HG02970 (cell line): Measurements from ENCODE around the gene TOR2A.
A peak's percentile ranks its signal among the peaks of the same experiment; 100 is the strongest.
"Not testable (repeated sequence)": the region's sequence is repeated elsewhere in the genome, so short reads cannot be mapped to it uniquely, and the experiment has no call there.

ENCODE experiments used
- ATAC-seq: cut with Tn5 transposase; IDR thresholded peaks from one replicate; pipeline ENCODE4 v1.9.1; 2021; ENCODE audit warnings: mild to moderate bottlenecking, moderate library complexity, moderate number of reproducible peaks; ENCODE audit not compliant: unreplicated experiment, low FRiP score

Gene TOR2A

DNA sequence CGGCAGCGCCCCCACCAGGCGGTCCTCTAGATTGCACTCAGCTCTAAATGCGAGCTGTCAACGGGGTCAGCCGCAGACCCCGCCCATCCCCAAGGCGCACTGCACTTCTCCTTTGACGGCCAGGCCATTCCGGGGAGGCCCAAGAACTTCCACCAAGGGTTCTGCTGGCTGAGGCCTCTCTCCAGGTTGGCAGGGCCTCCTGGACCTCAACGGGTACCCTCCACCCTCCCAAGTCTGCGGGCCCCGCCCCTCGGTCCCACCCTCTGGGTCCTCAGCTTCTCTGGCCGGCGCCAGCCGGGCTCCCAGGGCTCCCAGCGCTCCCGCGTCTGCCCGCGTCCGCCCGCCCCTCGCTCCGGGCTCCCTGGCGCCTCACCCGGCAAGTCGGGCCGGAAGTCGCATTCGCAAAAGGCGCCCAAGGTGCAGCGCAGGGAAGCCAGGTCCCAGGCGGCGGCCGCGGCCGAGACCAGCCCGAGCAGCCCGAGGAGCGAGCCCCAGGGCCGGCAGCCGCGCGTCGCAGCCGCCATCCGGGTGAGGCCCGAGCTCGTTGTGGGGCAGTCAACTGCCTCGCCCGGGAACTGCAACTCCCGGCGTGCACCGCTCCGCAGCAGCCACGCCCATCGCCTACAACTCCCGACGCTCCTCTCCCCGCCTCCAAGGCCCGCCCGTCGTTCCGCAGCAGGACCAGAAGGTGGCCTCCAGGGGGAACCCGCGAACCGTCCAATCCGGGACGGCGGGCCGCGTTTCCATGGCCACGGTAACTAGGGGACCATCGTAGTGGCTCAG lies at the start of gene TOR2A:
TSS of gene TOR2A (minus strand) at position 548 of the 783 bp plus-strand sequence. CDS start at position 524, 24 bp downstream.
- peak; percentile 87 for ATAC-seq

- no peak for ATAC-seq
Observed at GRCh38 chr9:127783111-127784008, 48.3 kb upstream of the TOR2A start.

- ATAC-seq, result no peak
Observed at GRCh38 chr9:127781806-127782205, 46.7 kb upstream of the TOR2A start.

DNA sequence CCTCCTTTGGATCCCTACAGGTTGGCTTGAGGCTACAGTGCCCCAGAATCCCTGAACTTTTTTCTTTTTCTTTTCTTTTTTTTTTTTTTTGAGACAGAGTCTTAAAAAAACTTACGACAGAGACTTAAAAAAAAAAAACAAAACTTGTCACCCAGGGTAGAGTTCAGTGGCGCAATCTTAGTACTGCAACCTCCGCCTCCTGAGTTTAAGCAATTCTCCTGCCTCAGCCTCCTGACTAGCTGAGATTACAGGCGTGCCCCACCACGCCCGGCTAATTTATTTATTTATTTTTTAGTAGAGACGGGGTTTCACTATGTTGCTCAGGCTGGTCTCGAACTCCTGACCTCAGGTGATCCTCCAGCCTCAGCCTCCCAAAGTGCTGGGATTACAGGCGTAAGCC lies 45.8 kb upstream of the TOR2A start:
- not testable (repeated sequence) for ATAC-seq

- no peak for ATAC-seq
Observed at GRCh38 chr9:127780126-127780885, 45.2 kb upstream of the TOR2A start.

- ATAC-seq, result no peak
Observed at GRCh38 chr9:127779136-127779981, 44.3 kb upstream of the TOR2A start.

DNA sequence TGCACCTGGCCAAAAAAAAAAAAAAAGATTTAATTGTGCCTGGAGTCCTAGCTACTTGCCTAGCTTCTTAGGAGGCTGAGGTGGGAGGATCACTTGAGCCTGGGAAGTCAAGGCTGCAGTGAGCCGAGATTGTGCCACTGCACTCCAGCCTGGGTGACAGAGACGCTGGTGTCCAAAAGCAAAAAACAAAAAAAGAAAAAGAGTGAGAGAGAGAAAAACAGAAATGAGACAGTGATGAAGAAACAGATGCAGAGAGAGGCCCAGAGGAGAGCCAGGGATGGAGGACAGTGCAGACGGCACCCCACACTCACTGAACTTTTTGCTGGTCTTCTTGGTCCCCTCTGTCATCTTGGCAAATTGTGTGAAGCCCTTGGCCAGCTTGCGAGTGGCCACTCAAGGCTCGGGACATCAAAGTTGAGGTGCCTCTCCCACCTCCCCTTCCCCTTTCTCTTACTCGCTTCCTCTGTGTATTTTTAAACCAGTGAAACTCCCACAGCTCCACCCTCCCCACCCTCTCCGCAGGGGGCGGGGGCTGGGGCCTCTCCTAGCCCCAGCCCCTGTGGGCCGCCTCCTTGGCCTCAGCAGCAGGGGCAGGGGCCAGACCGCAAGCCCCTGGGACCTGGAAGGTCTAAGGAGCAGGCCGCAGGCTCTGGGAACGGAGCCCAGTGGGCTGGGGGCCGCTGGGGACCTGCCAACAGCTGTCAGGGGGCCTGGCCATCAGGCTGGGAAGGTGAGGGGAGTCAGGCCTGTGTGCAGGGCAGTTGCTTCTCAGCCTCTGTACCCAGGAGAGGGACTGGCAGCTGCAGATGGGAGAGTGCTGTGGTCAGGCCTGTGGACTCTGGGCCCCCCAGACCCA lies 43.4 kb upstream of the TOR2A start, which contains the start of gene SH2D3C:
TSS of gene SH2D3C (minus strand) at position 387 of the 856 bp plus-strand sequence. CDS start at position 348, 39 bp downstream.
- ATAC-seq, result no peak

DNA sequence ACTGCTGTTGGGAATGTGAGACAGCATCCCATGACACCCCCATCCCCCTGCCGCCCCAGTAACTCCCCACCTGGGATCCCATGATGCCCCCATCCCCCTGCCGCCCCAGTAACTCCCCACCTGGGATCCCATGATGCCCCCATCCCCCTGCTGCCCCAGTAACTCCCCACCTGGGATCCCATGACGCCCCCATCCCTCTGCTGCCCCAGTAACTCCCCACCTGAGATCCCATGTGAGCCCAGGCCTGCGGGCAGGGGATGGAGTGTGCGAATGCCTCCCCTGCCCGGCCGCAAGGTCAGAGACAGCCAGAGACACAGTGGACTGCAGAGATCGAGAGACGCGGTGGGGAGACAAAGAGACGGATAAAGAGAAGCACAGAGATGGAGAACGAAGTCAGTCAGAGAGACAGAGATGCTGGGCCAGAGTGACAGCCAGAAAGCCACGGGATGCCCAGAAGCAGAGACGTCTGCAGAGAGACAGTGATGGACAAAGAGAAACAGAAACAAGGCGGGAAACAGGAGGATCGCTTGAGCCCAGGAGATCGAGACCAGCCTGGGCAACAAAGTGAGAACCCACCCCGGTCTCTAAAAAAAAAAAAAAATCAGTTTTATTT lies 42.4 kb upstream of the TOR2A start:
- no peak for ATAC-seq

- ATAC-seq, result no peak
Observed at GRCh38 chr9:127776924-127777289, 41.8 kb upstream of the TOR2A start.

DNA sequence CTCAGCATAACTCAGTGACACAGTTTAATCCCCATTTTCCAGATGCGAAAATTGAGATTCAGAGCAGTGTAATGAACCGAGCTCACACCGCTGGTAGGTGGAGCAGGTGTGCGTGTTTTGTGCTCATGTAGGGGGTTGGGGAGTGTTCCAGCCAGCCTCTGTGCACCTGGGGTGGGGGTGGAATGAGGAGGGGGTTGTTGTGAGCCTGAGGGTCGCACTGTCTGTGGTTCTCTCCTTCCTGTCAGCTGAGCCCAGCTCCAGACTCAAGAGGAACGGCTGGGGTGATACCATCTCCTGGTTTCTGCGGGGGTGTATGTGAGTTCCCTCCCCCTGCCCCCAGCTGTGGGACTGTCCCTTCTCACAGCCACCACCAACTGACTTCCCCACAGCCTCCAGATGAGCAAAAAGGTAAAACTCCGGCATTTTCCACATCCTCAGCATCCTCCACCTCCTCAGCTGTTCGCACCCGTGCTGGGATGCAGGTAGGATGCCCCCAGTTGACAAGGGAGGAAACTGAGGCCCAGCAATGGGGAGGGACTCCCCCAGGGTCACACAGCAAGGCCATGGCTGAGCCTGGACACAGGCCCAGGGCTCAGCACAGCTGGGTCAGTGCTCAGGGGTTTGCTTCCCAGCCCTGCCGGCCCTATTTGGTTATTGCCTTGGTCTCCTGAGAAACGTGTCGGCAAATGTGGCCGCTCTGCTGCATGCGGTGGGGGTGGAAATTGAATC lies 41.3 kb upstream of the TOR2A start:
- ATAC-seq, result no peak

- no peak for ATAC-seq
Observed at GRCh38 chr9:127773981-127774380, 38.9 kb upstream of the TOR2A start.

DNA sequence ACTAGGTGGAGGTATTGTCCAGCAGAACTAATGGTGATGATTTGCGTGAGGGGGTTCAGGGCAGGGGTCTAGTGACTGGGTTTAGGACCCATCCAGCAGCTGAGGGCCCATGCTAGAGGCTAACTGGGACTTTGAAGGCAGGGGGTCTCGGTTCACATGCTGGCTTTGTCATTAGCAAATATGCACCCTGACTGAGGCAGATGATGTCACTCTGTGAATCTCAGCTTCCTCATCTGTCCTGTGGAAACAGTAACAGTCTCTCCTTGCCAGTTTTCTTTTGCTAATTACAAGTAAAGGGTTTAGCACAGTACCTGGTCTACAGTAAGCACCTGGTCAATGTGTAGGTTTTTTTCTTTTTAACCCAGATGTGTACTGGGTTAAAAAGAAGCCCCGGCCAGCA lies 38.2 kb upstream of the TOR2A start:
- ATAC-seq, result no peak

DNA sequence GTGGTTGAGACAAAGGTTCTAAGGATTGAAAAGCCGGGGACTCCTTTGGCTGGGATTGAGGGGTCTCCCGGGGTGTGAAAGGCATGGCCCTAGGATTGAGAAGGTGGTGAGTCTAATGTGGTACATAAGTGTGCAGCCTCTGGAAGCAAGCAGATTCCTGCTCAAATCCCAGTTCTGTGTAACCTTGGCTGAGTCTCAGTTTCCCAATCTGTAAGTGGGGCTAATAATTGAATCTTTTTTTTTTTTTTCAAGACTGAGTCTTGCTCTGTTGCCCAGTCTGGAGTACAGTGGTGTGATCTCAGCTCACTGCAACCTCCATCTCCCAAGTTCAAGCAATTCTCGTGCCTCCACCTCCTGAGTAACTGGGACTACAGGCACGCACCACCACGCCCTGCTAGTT lies 37.5 kb upstream of the TOR2A start:
- ATAC-seq, result no peak

- no peak for ATAC-seq
Observed at GRCh38 chr9:127771570-127772189, 36.6 kb upstream of the TOR2A start.

GRCh38 chr9:127770905-127771569 lies 35.9 kb upstream of the TOR2A start:
- peak; percentile 87 for ATAC-seq

- no peak for ATAC-seq
Observed at GRCh38 chr9:127770583-127770904, 35.5 kb upstream of the TOR2A start.
